MCF 10A (cell line): ENCODE data around the gene CRTC1. TPM values are rescaled to one million over a fixed set of nuclear protein-coding genes. Genes with fewer than 3 reads are reported as not detected.

Source experiments
- BruUV-seq: library from RNA; stranded (reverse); fragments of 400-500 nt; replicated peaks from 2 replicates; lab custom pipeline; 2021; lab: Mats Ljungman, UMichigan
- CTCF ChIA-PET: fragments of 300-600 bp; sonication (Branson Sonifier 250); formaldehyde crosslinking; extraction: SDS; loops from one replicate; lab custom pipeline; 2021; ENCODE audit warnings: antibody characterized with exemption, inconsistent platforms; lab: Yijun Ruan, JAX
- POLR2A ChIA-PET: fragments of 300-600, 350-650 bp; sonication (Branson Sonifier 250); formaldehyde crosslinking; extraction: SDS; loops from one replicate; lab custom pipeline; 2020; ENCODE audit warnings: antibody characterized with exemption, inconsistent platforms; lab: Yijun Ruan, JAX
- DNase-seq: peaks from one replicate; pipeline ENCODE4 v3.0.0-alpha.2; 2018; ENCODE audit not compliant: unreplicated experiment
- H3K27ac Mint-ChIP-seq: one replicate; pipeline ENCODE4 v1.8.0; 2022; ENCODE audit warnings: mild to moderate bottlenecking, low read depth, mixed read lengths; ENCODE audit not compliant: unreplicated experiment
- H3K27me3 Mint-ChIP-seq: one replicate; pipeline ENCODE4 v1.8.0; 2022; ENCODE audit warnings: mixed read lengths; ENCODE audit not compliant: insufficient read depth, unreplicated experiment
- H3K36me3 Mint-ChIP-seq: one replicate; pipeline ENCODE4 v1.8.0; 2022; ENCODE audit warnings: mild to moderate bottlenecking, moderate library complexity, mixed read lengths; ENCODE audit not compliant: insufficient read depth, unreplicated experiment
- H3K4me1 Mint-ChIP-seq: one replicate; pipeline ENCODE4 v1.8.0; 2022; ENCODE audit warnings: mixed read lengths; ENCODE audit not compliant: insufficient read depth, unreplicated experiment
- H3K4me3 Mint-ChIP-seq: one replicate; pipeline ENCODE4 v1.8.0; 2022; ENCODE audit warnings: mild to moderate bottlenecking, moderate library complexity, mixed read lengths; ENCODE audit not compliant: unreplicated experiment
- H3K9me3 Mint-ChIP-seq: one replicate; pipeline ENCODE4 v1.8.0; 2022; ENCODE audit warnings: mixed read lengths; ENCODE audit not compliant: unreplicated experiment
- intact Hi-C: fragments of 100-400 bp; cut with micrococcal nuclease; formaldehyde crosslinking; loops from 2 replicates; pipeline ENCODE4 v1.14.1; 2022
- total RNA-seq: library from RNA; stranded (reverse); gene quantifications from 2 replicates; pipeline ENCODE4 v1.2.3, GENCODE V29; 2022
- TF ChIP-seq, protein P1 (sequence below): fragments of 200-600 bp; IDR thresholded peaks from one replicate; pipeline ENCODE4 v1.8.0; 2022; ENCODE audit warnings: antibody characterized with exemption, mild to moderate bottlenecking; ENCODE audit not compliant: unreplicated experiment

CRTC1 gene
- total RNA-seq, 1 experiment from 2014 or later, result 11.1 TPM

DNA sequence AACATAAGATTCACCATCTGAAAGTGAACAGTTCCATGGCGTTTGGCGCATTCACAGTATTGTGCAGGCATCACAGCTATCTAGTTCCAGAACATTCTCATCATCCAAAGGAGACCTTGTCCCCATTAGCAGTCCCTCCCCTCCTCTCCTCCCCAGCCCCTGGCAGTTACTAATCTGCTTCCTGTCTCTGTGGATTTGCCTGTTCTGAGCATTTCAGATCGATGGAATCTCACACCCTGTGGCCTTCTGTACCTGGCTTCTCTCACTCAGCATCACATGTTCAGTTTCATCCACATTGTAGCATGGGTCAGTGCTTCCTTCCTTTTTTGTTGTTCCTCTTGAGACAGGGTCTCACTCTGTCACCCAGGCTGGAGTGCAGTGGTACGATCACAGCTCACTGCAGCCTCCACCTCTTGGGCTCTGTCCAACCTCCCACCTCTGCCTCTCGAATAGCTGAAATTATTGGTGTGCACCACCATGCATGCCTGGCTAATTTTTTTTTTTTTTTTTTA lies 34.6 kb downstream of the CRTC1 start:
- TF ChIP-seq, protein P1, sequence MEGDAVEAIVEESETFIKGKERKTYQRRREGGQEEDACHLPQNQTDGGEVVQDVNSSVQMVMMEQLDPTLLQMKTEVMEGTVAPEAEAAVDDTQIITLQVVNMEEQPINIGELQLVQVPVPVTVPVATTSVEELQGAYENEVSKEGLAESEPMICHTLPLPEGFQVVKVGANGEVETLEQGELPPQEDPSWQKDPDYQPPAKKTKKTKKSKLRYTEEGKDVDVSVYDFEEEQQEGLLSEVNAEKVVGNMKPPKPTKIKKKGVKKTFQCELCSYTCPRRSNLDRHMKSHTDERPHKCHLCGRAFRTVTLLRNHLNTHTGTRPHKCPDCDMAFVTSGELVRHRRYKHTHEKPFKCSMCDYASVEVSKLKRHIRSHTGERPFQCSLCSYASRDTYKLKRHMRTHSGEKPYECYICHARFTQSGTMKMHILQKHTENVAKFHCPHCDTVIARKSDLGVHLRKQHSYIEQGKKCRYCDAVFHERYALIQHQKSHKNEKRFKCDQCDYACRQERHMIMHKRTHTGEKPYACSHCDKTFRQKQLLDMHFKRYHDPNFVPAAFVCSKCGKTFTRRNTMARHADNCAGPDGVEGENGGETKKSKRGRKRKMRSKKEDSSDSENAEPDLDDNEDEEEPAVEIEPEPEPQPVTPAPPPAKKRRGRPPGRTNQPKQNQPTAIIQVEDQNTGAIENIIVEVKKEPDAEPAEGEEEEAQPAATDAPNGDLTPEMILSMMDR, result no peak
- Mint-ChIP-seq H3K9me3 (no peaks in the 10 kb centered on the region), H3K4me1 (peaks cover 6% of the 10 kb centered on the region), H3K27me3 (no peaks in the 10 kb centered on the region), H3K4me3 (no peak overlapping the region), H3K27ac (no peak overlapping the region), H3K36me3 (peaks cover 5% of the 10 kb centered on the region)
- no TSS peak for BruUV-seq
- CTCF ChIA-PET, result no interaction called here
- POLR2A ChIA-PET, result interaction anchor here (0.6 kb wide), 1 partner anchor 14 kb away, joined by 3 read pairs; no protein-coding TSS in a partner anchor
- intact Hi-C loops, result no loop called here
- no peak for DNase-seq

DNA sequence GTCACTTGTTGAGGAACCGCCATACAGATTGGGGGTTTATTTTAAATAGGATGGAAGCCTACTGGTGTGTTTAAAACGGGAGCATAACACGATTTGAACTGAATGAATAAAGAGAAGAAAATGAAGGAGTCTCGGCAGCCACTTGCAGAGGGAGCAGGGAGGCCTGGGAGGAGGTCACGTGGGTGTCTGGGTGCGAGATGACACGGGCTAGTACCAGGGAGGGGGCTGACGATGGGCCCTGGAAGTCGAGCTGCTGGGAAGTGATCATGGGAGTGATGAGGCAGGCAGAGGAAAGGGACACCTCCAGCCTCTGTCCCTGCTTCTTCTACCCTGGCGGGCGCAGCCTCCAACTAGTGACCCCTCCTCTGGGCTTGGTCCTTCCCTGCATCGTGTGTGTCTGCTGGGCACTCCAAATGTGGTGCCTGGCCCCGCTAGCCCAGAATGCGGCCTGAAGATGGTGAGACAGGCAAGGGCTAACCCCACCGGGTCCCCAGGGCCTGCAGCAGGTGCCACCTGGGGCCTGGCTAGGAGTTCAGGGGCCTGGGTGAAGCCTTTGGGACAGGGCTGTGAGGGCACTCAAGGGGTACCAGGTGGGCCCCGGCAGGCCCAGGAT lies 35.5 kb downstream of the CRTC1 start:
- H3K27me3 Mint-ChIP-seq, result no peaks in the 10 kb centered on the region
- no peak for DNase-seq
- peaks cover 5% of the 10 kb centered on the region for H3K36me3 Mint-ChIP-seq
- intact Hi-C loops, result no loop called here
- H3K4me1 Mint-ChIP-seq, result peaks cover 6% of the 10 kb centered on the region
- POLR2A ChIA-PET, result no interaction called here
- BruUV-seq, result no TSS peak
- TF ChIP-seq, protein P1, result no peak
- H3K27ac Mint-ChIP-seq, result no peak overlapping the region
- no peak overlapping the region for H3K4me3 Mint-ChIP-seq
- H3K9me3 Mint-ChIP-seq, result no peaks in the 10 kb centered on the region
- CTCF ChIA-PET, result no interaction called here

DNA sequence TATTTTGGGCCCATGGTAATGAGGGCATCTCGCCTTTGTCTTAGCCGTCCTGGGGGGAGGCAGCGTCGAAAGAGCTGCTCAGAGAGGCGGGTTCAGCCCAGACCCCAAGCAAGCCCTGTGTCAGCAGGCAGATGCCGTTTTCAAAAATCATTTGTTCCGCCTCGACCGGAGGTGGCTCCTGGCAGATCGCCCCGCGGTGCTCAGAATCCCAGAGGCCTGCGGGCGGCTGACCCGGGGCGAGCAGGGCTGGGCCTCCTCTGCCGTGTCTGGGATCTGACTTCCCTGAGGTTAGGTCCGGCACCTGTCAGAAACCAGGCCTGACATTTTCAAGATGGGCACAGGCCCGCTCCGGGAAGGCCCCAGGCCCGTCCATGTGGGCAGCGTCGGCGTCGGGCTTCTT lies 36.1 kb downstream of the CRTC1 start:
- intact Hi-C loops, result no loop called here

DNA sequence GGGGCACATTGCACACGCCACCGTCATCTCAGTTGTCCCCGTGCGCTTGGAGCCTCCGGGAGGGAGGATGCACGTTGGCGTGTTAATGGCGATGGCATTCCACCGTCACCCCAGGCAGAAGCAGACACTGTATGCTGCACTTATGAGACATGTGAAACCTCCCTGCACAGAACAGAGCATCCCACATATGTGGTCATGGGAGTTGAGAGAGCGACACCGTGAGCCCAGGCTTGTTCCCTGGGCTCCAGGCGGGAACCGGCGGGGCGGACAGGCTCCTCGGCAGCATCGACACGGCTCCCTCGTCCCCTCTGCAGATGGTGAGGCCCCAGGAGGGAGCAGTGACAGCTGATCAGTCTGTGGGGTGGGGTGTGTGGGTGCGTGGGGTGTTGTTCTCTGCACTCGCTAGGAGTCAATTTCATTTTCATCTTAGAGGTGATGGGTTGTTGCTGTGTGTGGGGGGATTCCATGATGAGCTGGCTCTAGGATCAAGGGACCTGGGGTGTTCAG lies 40.4 kb downstream of the CRTC1 start:
- intact Hi-C loops, result no loop called here
- H3K36me3 Mint-ChIP-seq, result peaks cover 11% of the 10 kb centered on the region
- peaks cover under 1% of the 10 kb centered on the region for H3K4me1 Mint-ChIP-seq
- BruUV-seq, result no TSS peak
- H3K9me3 Mint-ChIP-seq, result no peaks in the 10 kb centered on the region
- DNase-seq, result no peak
- TF ChIP-seq, protein P1, result no peak
- no peak overlapping the region for H3K4me3 Mint-ChIP-seq
- no peak overlapping the region for H3K27ac Mint-ChIP-seq
- POLR2A ChIA-PET, result no interaction called here
- H3K27me3 Mint-ChIP-seq, result no peaks in the 10 kb centered on the region
- CTCF ChIA-PET, result no interaction called here

More for the DNA sequence above, 36.1 kb downstream of the CRTC1 start:
- DNase-seq, result no peak
- Mint-ChIP-seq H3K4me3 (no peak overlapping the region), H3K27me3 (no peaks in the 10 kb centered on the region), H3K36me3 (peaks cover 5% of the 10 kb centered on the region), H3K9me3 (no peaks in the 10 kb centered on the region), H3K4me1 (peaks cover 6% of the 10 kb centered on the region), H3K27ac (no peak overlapping the region)
- TF ChIP-seq, protein P1, result no peak
- ChIA-PET POLR2A (no interaction called here), CTCF (no interaction called here)
- BruUV-seq, result no TSS peak
